Parathyroid adenoma (tissue), 2 donors: ENCODE measurements around the gene GALNT18.

Source experiments
- H2AFZ ChIP-seq: fragments of 300-600 bp; sonication (generic); one replicate; pipeline ENCODE4 v1.7.0; 2017; ENCODE audit warnings: antibody characterized with exemption, mild to moderate bottlenecking
- H3K27ac ChIP-seq: fragments of 300-600 bp; sonication (generic); one replicate; pipeline ENCODE4 v1.7.0; 2017
- H3K27me3 ChIP-seq: fragments of 300-600 bp; sonication (generic); one replicate; pipeline ENCODE4 v1.7.0; 2017; ENCODE audit warnings: low read length; ENCODE audit not compliant: control insufficient read depth, insufficient read depth
- H3K36me3 ChIP-seq: fragments of 300-600 bp; sonication (generic); one replicate; pipeline ENCODE4 v1.7.0; 2017; ENCODE audit warnings: low read length; ENCODE audit not compliant: control insufficient read depth, insufficient read depth
- H3K4me1 ChIP-seq: fragments of 300-600 bp; sonication (generic); one replicate; pipeline ENCODE4 v1.7.0; 2017; ENCODE audit warnings: control low read depth
- H3K4me2 ChIP-seq: fragments of 300-600 bp; sonication (generic); one replicate; pipeline ENCODE4 v1.7.0; 2017; ENCODE audit warnings: low read length
- H3K4me3 ChIP-seq: fragments of 300-600 bp; sonication (generic); one replicate; pipeline ENCODE4 v1.7.0; 2017; ENCODE audit warnings: low read depth, low read length
- H3K79me2 ChIP-seq: fragments of 300-600 bp; sonication (generic); one replicate; pipeline ENCODE4 v1.7.0; 2017; ENCODE audit warnings: control low read depth
- H3K9ac ChIP-seq: fragments of 300-600 bp; sonication (generic); one replicate; pipeline ENCODE4 v1.7.0; 2017; ENCODE audit warnings: mild to moderate bottlenecking
- H3K9me3 ChIP-seq: fragments of 300-600 bp; sonication (generic); one replicate; pipeline ENCODE4 v1.7.0; 2017; ENCODE audit warnings: low read length; ENCODE audit not compliant: control insufficient read depth
- CTCF ChIP-seq: fragments of 300-600 bp; sonication (generic); IDR thresholded peaks from one replicate; pipeline ENCODE4 v1.7.0; 2017; ENCODE audit warnings: antibody characterized with exemption, mild to moderate bottlenecking
- donor health status: primary hyperparathyroidism.

Gene GALNT18

GRCh38 chr11:11370962-11371303, 250.9 kb downstream of the GALNT18 start:
- no peak overlapping the region for H3K4me2 ChIP-seq
- no peaks in the 10 kb centered on the region for H3K36me3 ChIP-seq
- H3K4me3 ChIP-seq: no peak overlapping the region
- TF ChIP-seq CTCF: no peak
- no peaks in the 10 kb centered on the region for H3K27me3 ChIP-seq
- no peaks in the 10 kb centered on the region for H3K4me1 ChIP-seq
- no peaks in the 10 kb centered on the region for H3K9me3 ChIP-seq
- no peak overlapping the region for H3K27ac ChIP-seq
- H3K9ac ChIP-seq: no peak overlapping the region
- H3K79me2 ChIP-seq: no peaks in the 10 kb centered on the region
- no peak overlapping the region for H2AFZ ChIP-seq

- no peak overlapping the region for H3K27ac ChIP-seq
Measured at GRCh38 chr11:11370255-11370961, 251.4 kb downstream of the GALNT18 start.

GRCh38 chr11:11366793-11367192, 255.0 kb downstream of the GALNT18 start:
- Histone ChIP-seq H3K4me3 (no peak overlapping the region), H3K9ac (no peak overlapping the region), H3K4me2 (no peak overlapping the region), H3K36me3 (no peaks in the 10 kb centered on the region), H2AFZ (no peak overlapping the region), H3K27ac (no peak overlapping the region), H3K79me2 (no peaks in the 10 kb centered on the region), H3K9me3 (no peaks in the 10 kb centered on the region), H3K27me3 (no peaks in the 10 kb centered on the region), H3K4me1 (no peaks in the 10 kb centered on the region)
- TF ChIP-seq CTCF: no peak

More at GRCh38 chr11:11370255-11370961, 251.4 kb downstream of the GALNT18 start:
- H3K9ac ChIP-seq: no peak overlapping the region
- no peaks in the 10 kb centered on the region for H3K4me1 ChIP-seq
- no peak overlapping the region for H3K4me2 ChIP-seq
- H2AFZ ChIP-seq: no peak overlapping the region
- no peak for TF ChIP-seq CTCF
- no peaks in the 10 kb centered on the region for H3K27me3 ChIP-seq
- H3K79me2 ChIP-seq: no peaks in the 10 kb centered on the region
- H3K9me3 ChIP-seq: no peaks in the 10 kb centered on the region
- no peaks in the 10 kb centered on the region for H3K36me3 ChIP-seq
- H3K4me3 ChIP-seq: no peak overlapping the region

GRCh38 chr11:11363674-11364073, 258.1 kb downstream of the GALNT18 start:
- H3K27ac ChIP-seq: no peak overlapping the region
- H3K4me2 ChIP-seq: no peak overlapping the region
- H3K9me3 ChIP-seq: no peaks in the 10 kb centered on the region
- no peaks in the 10 kb centered on the region for H3K4me1 ChIP-seq
- no peak overlapping the region for H3K4me3 ChIP-seq
- no peak for TF ChIP-seq CTCF
- no peaks in the 10 kb centered on the region for H3K79me2 ChIP-seq
- no peaks in the 10 kb centered on the region for H3K27me3 ChIP-seq
- no peak overlapping the region for H2AFZ ChIP-seq
- no peak overlapping the region for H3K9ac ChIP-seq
- H3K36me3 ChIP-seq: no peaks in the 10 kb centered on the region

GRCh38 chr11:11359611-11360010, 262.2 kb downstream of the GALNT18 start:
- Histone ChIP-seq H3K4me3 (no peak overlapping the region), H3K27ac (no peak overlapping the region), H3K4me1 (no peaks in the 10 kb centered on the region), H3K27me3 (no peaks in the 10 kb centered on the region), H3K36me3 (no peaks in the 10 kb centered on the region), H3K9ac (no peak overlapping the region), H3K4me2 (no peak overlapping the region), H2AFZ (no peak overlapping the region), H3K79me2 (no peaks in the 10 kb centered on the region), H3K9me3 (no peaks in the 10 kb centered on the region)
- no peak for TF ChIP-seq CTCF
